NT2/D1 (cell line): ENCODE measurements around the gene CEACAM3.
"Not testable (repeated sequence)": the region's sequence is repeated elsewhere in the genome, so short reads cannot be mapped to it uniquely, and the experiment has no call there.

Source experiments
- DNase-seq: peaks from one replicate; pipeline ENCODE4 v3.0.0-alpha.2; 2011; ENCODE audit warnings: low read depth, low spot score
- H3K27me3 ChIP-seq: 2 replicates; pipeline ENCODE4 v1.6.0; 2011; ENCODE audit warnings: mild to moderate bottlenecking; ENCODE audit not compliant: insufficient read length, insufficient read depth
- H3K36me3 ChIP-seq: 2 replicates; pipeline ENCODE4 v1.6.1; 2011; ENCODE audit warnings: mild to moderate bottlenecking, low read length, mixed read lengths; ENCODE audit not compliant: insufficient read depth, insufficient read length
- H3K4me1 ChIP-seq: 2 replicates; pipeline ENCODE4 v1.5.1; 2011; ENCODE audit not compliant: insufficient read depth, insufficient read length
- H3K4me3 ChIP-seq: 2 replicates; pipeline ENCODE4 v1.5.1; 2011; ENCODE audit warnings: low read depth; ENCODE audit not compliant: insufficient read length
- H3K9ac ChIP-seq: 2 replicates; pipeline ENCODE4 v1.6.0; 2011; ENCODE audit warnings: low read depth; ENCODE audit not compliant: insufficient read length
- H3K9me3 ChIP-seq: 2 replicates; pipeline ENCODE4 v1.5.1; 2011; ENCODE audit warnings: mild to moderate bottlenecking, low read length; ENCODE audit not compliant: insufficient read depth
- SUZ12 ChIP-seq: IDR thresholded peaks from 2 replicates; pipeline ENCODE4 v1.6.1; 2011; ENCODE audit not compliant: insufficient read length, insufficient read depth; ENCODE audit errors: extremely low read depth
- YY1 ChIP-seq: IDR thresholded peaks from 2 replicates; pipeline ENCODE4 v1.6.1; 2011; ENCODE audit not compliant: insufficient read length, insufficient read depth
- ZNF274 ChIP-seq: IDR thresholded peaks from 2 replicates; pipeline ENCODE4 v1.6.1; 2011; ENCODE audit warnings: mild to moderate bottlenecking, low read depth, low read length

CEACAM3 gene

GRCh38 chr19:41796362-41796761 lies at the start of gene CEACAM3:
TSS of gene CEACAM3 (plus strand) at chr19:41796587. CDS start at chr19:41796678, 91 bp downstream.
- peaks cover 12% of the 10 kb centered on the region for H3K27me3 ChIP-seq
- peaks cover 4% of the 10 kb centered on the region; the same call in 1 of the 2 replicates for H3K9me3 ChIP-seq
- H3K36me3 ChIP-seq = no peaks in the 10 kb centered on the region
- DNase-seq = no peak
- no peak within 1 kb of the TSS for H3K9ac ChIP-seq
- H3K4me1 ChIP-seq = no peaks in the 10 kb centered on the region
- no peak within 1 kb of the TSS for H3K4me3 ChIP-seq
- TF ChIP-seq SUZ12 (no peak), YY1 (no peak)

GRCh38 chr19:41746593-41747227 lies 49.7 kb upstream of the CEACAM3 start:
- TF ChIP-seq SUZ12 (no peak), ZNF274 (no peak), YY1 (no peak)
- Histone ChIP-seq H3K36me3 (no peaks in the 10 kb centered on the region), H3K9me3 (no peaks in the 10 kb centered on the region), H3K27me3 (peaks cover 46% of the 10 kb centered on the region), H3K4me1 (no peaks in the 10 kb centered on the region), H3K4me3 (no peak overlapping the region), H3K9ac (no peak overlapping the region)
- peak; percentile 36 for DNase-seq

- Histone ChIP-seq H3K27me3 (peaks cover 48% of the 10 kb centered on the region), H3K9ac (no peak overlapping the region), H3K4me1 (no peaks in the 10 kb centered on the region), H3K4me3 (no peak overlapping the region), H3K9me3 (no peaks in the 10 kb centered on the region), H3K36me3 (no peaks in the 10 kb centered on the region)
- TF ChIP-seq YY1 (no peak), SUZ12 (no peak), ZNF274 (no peak)
- no peak for DNase-seq
These were observed 48.4 kb upstream of the CEACAM3 start for GRCh38 chr19:41748012-41748411.

GRCh38 chr19:41750248-41751134 lies 45.9 kb upstream of the CEACAM3 start:
- not testable (repeated sequence) for DNase-seq, H3K9me3 ChIP-seq, H3K9ac ChIP-seq, H3K4me3 ChIP-seq, H3K36me3 ChIP-seq, H3K4me1 ChIP-seq
- H3K27me3 ChIP-seq = peaks cover 41% of the 10 kb centered on the region

GRCh38 chr19:41753159-41753558 lies 43.2 kb upstream of the CEACAM3 start:
- Histone ChIP-seq H3K9ac (no peak overlapping the region), H3K4me3 (no peak overlapping the region), H3K36me3 (no peaks in the 10 kb centered on the region), H3K9me3 (no peaks in the 10 kb centered on the region), H3K4me1 (no peaks in the 10 kb centered on the region), H3K27me3 (peaks cover 16% of the 10 kb centered on the region)
- peak; percentile 28 for DNase-seq
- TF ChIP-seq SUZ12 (no peak), ZNF274 (no peak), YY1 (no peak)

- TF ChIP-seq SUZ12 = no peak
- no peak for TF ChIP-seq ZNF274
- no peak for TF ChIP-seq YY1
- H3K36me3 ChIP-seq = no peaks in the 10 kb centered on the region
- no peaks in the 10 kb centered on the region for H3K4me1 ChIP-seq
- no peaks in the 10 kb centered on the region for H3K9me3 ChIP-seq
- no peak for DNase-seq
- H3K9ac ChIP-seq = no peak overlapping the region
- peaks cover 16% of the 10 kb centered on the region for H3K27me3 ChIP-seq
- H3K4me3 ChIP-seq = no peak overlapping the region
These were observed 42.4 kb upstream of the CEACAM3 start for GRCh38 chr19:41753936-41754529.

GRCh38 chr19:41755328-41755913 lies 41.0 kb upstream of the CEACAM3 start, which contains the start of gene CEACAM6:
TSS of gene CEACAM6 (plus strand) at chr19:41755530. CDS start at chr19:41755639, 109 bp downstream.
- TF ChIP-seq YY1 (no peak), ZNF274 (no peak), SUZ12 (no peak)
- Histone ChIP-seq H3K9ac (no peak within 1 kb of the TSS), H3K4me1 (no peaks in the 10 kb centered on the region), H3K27me3 (peaks cover 20% of the 10 kb centered on the region), H3K36me3 (no peaks in the 10 kb centered on the region), H3K9me3 (no peaks in the 10 kb centered on the region), H3K4me3 (no peak within 1 kb of the TSS)
- no peak for DNase-seq
